Measurements from ENCODE around the gene CPNE1. TPM values are rescaled to one million over a fixed set of nuclear protein-coding genes. Genes with fewer than 3 reads are reported as not detected.

Gene CPNE1
- total RNA-seq, 1 donor from 2014 or later, result 55.4 TPM

GRCh38 chr20:35625584-35626385 is 38.9 kb downstream of the CPNE1 start:
- no peak for FAIRE-seq
- DNase-seq (ENCODE audit: low spot score in 2 of 2), result no peak

GRCh38 chr20:35621560-35621946 is 43.1 kb downstream of the CPNE1 start:
- DNase-seq (ENCODE audit: low spot score in 2 of 2) (no peak), FAIRE-seq (no peak)

- FAIRE-seq (no peak), DNase-seq (ENCODE audit: low spot score in 2 of 2) (no peak)
Measured at GRCh38 chr20:35620818-35621559, 43.7 kb downstream of the CPNE1 start.

- DNase-seq (ENCODE audit: low spot score in 2 of 2) (peak; percentile 44 to 66), FAIRE-seq (no peak)
Measured at GRCh38 chr20:35619196-35620095, 45.3 kb downstream of the CPNE1 start.

GRCh38 chr20:35618263-35619131 is 46.2 kb downstream of the CPNE1 start:
- DNase-seq (ENCODE audit: low spot score in 2 of 2) (peak in 1 of 2 donors; percentile 46), FAIRE-seq (no peak)

- no peak for FAIRE-seq
- DNase-seq (ENCODE audit: low spot score in 2 of 2), result peak; percentile 50 to 59
Measured at GRCh38 chr20:35617397-35618262, 47.1 kb downstream of the CPNE1 start.

- no peak for FAIRE-seq
- peak; percentile 60 to 64 for DNase-seq (ENCODE audit: low spot score in 2 of 2)
Measured at GRCh38 chr20:35616465-35617396, 48.0 kb downstream of the CPNE1 start.

- FAIRE-seq, result no peak
- peak; percentile 92 to 96 for DNase-seq (ENCODE audit: low spot score in 2 of 2)
Measured at GRCh38 chr20:35615667-35616464, 48.8 kb downstream of the CPNE1 start, which contains the start of gene SPAG4. TSS of gene SPAG4 (plus strand) at chr20:35615829. CDS start at chr20:35616004, 175 bp downstream.

GRCh38 chr20:35611482-35611881 is 53.2 kb downstream of the CPNE1 start:
- DNase-seq (ENCODE audit: low spot score in 2 of 2) (no peak), FAIRE-seq (no peak)

- no peak for FAIRE-seq
- DNase-seq (ENCODE audit: low spot score in 2 of 2), result no peak
Measured at GRCh38 chr20:35610833-35611427, 53.8 kb downstream of the CPNE1 start.

GRCh38 chr20:35607003-35607735 is 57.5 kb downstream of the CPNE1 start:
- FAIRE-seq (no peak), DNase-seq (ENCODE audit: low spot score in 2 of 2) (no peak)

- DNase-seq (ENCODE audit: low spot score in 2 of 2), result no peak
- FAIRE-seq, result no peak
Measured at GRCh38 chr20:35606127-35606526, 58.6 kb downstream of the CPNE1 start.

GRCh38 chr20:35604449-35604747 is 60.3 kb downstream of the CPNE1 start:
- DNase-seq (ENCODE audit: low spot score in 2 of 2) (no peak), FAIRE-seq (no peak)

- DNase-seq (ENCODE audit: low spot score in 2 of 2), result no peak
Measured at GRCh38 chr20:35603695-35604448, 60.8 kb downstream of the CPNE1 start.

GRCh38 chr20:35602851-35603495 is 61.7 kb downstream of the CPNE1 start:
- FAIRE-seq, result no peak
- no peak for DNase-seq (ENCODE audit: low spot score in 2 of 2)

More at GRCh38 chr20:35603695-35604448, 60.8 kb downstream of the CPNE1 start:
- FAIRE-seq, result no peak

Measured in frontal cortex (tissue), 4 donors.